HEK293 (cell line): ENCODE measurements around the gene IRX6.

Experiments used
- GLIS1 ChIP-seq: fragments of 450-650 bp; formaldehyde crosslinking; IDR thresholded peaks from 2 replicates; pipeline ENCODE4 v1.5.1; 2016; ENCODE audit warnings: missing biosample characterization, missing genetic modification characterization
- HOXA7 ChIP-seq: sonication (generic); formaldehyde crosslinking; IDR thresholded peaks from 2 replicates; pipeline ENCODE4 v1.8.1; 2022; ENCODE audit warnings: missing genetic modification reagents, borderline replicate concordance
- IKZF3 ChIP-seq: fragments of 450-650 bp; IDR thresholded peaks from 2 replicates; pipeline ENCODE4 v1.5.0; 2018; ENCODE audit warnings: missing biosample characterization, mild to moderate bottlenecking, missing genetic modification characterization, moderate library complexity
- KLF16 ChIP-seq: fragments of 450-650 bp; formaldehyde crosslinking; IDR thresholded peaks from 2 replicates; pipeline ENCODE4 v1.5.1; 2017; ENCODE audit warnings: missing biosample characterization, missing genetic modification characterization
- MYNN ChIP-seq: fragments of 450-650 bp; formaldehyde crosslinking; IDR thresholded peaks from 2 replicates; pipeline ENCODE4 v1.5.1; 2016; ENCODE audit warnings: missing biosample characterization, missing genetic modification characterization, borderline replicate concordance
- ZBTB8A ChIP-seq: fragments of 450-650 bp; formaldehyde crosslinking; IDR thresholded peaks from 2 replicates; pipeline ENCODE4 v1.5.1; 2016; ENCODE audit warnings: missing biosample characterization, missing genetic modification characterization
- ZFP41 ChIP-seq: fragments of 450-650 bp; formaldehyde crosslinking; IDR thresholded peaks from 2 replicates; pipeline ENCODE4 v1.5.1; 2016; ENCODE audit warnings: missing biosample characterization, missing genetic modification characterization, borderline replicate concordance
- ZNF2 ChIP-seq: fragments of 450-650 bp; formaldehyde crosslinking; IDR thresholded peaks from 2 replicates; pipeline ENCODE4 v1.5.1; 2016; ENCODE audit warnings: missing biosample characterization, missing genetic modification characterization
- ZNF248 ChIP-seq: fragments of 450-650 bp; formaldehyde crosslinking; IDR thresholded peaks from 2 replicates; pipeline ENCODE4 v1.5.1; 2017; ENCODE audit warnings: missing biosample characterization, missing genetic modification characterization
- ZNF335 ChIP-seq: fragments of 450-650 bp; formaldehyde crosslinking; conservative IDR thresholded peaks from 2 replicates; pipeline ENCODE4 v1.5.1; 2016; ENCODE audit warnings: missing biosample characterization, missing genetic modification characterization
- ZNF530 ChIP-seq: fragments of 450-650 bp; formaldehyde crosslinking; IDR thresholded peaks from 2 replicates; pipeline ENCODE4 v1.5.1; 2016; ENCODE audit warnings: low read depth, missing biosample characterization, missing genetic modification characterization
- ZNF560 ChIP-seq: fragments of 450-650 bp; formaldehyde crosslinking; IDR thresholded peaks from 2 replicates; pipeline ENCODE4 v1.5.1; 2017; ENCODE audit warnings: missing biosample characterization, missing genetic modification characterization, borderline replicate concordance
- ZNF610 ChIP-seq: fragments of 450-650 bp; formaldehyde crosslinking; IDR thresholded peaks from 2 replicates; pipeline ENCODE4 v1.5.1; 2016; ENCODE audit warnings: missing biosample characterization, missing genetic modification characterization, borderline replicate concordance
- ZNF658 ChIP-seq: fragments of 450-650 bp; formaldehyde crosslinking; IDR thresholded peaks from 2 replicates; pipeline ENCODE4; 2016; ENCODE audit warnings: missing biosample characterization, missing genetic modification characterization
- ZNF76 ChIP-seq: fragments of 450-650 bp; formaldehyde crosslinking; IDR thresholded peaks from 2 replicates; pipeline ENCODE4; 2016; ENCODE audit warnings: low read depth, missing biosample characterization, missing genetic modification characterization, borderline replicate concordance
- ZNF777 ChIP-seq: fragments of 450-650 bp; formaldehyde crosslinking; IDR thresholded peaks from 2 replicates; pipeline ENCODE4 v1.5.1; 2017; ENCODE audit warnings: missing biosample characterization, missing genetic modification characterization, borderline replicate concordance
- ZNF830 ChIP-seq: fragments of 450-650 bp; IDR thresholded peaks from 2 replicates; pipeline ENCODE4 v1.5.0; 2018; ENCODE audit warnings: missing biosample characterization, missing genetic modification characterization, low read depth, mild to moderate bottlenecking, moderate library complexity
- TF ChIP-seq, protein P1 (sequence below): fragments of 450-650 bp; formaldehyde crosslinking; IDR thresholded peaks from 2 replicates; pipeline ENCODE4 v1.5.1; 2016; ENCODE audit warnings: missing biosample characterization, missing genetic modification characterization
- TF ChIP-seq, protein P2 (sequence below): fragments of 450-650 bp; formaldehyde crosslinking; IDR thresholded peaks from 2 replicates; pipeline ENCODE4 v1.5.1; 2016; ENCODE audit warnings: missing biosample characterization, missing genetic modification characterization
- TF ChIP-seq, protein P3 (sequence below): fragments of 450-650 bp; formaldehyde crosslinking; IDR thresholded peaks from 2 replicates; pipeline ENCODE4 v1.5.1; 2016; ENCODE audit warnings: missing biosample characterization, missing genetic modification characterization, low read depth
- TF ChIP-seq, protein P4 (sequence below): fragments of 450-650 bp; formaldehyde crosslinking; IDR thresholded peaks from 2 replicates; pipeline ENCODE4 v1.5.1; 2017; ENCODE audit warnings: missing biosample characterization, missing genetic modification characterization
- TF ChIP-seq, protein P5 (sequence below): fragments of 450-650 bp; formaldehyde crosslinking; IDR thresholded peaks from 2 replicates; pipeline ENCODE4 v1.5.1; 2016; ENCODE audit warnings: missing biosample characterization, missing genetic modification characterization
- TF ChIP-seq, protein P6 (sequence below): fragments of 450-650 bp; formaldehyde crosslinking; IDR thresholded peaks from 2 replicates; pipeline ENCODE4 v1.5.1; 2017; ENCODE audit warnings: missing biosample characterization, missing genetic modification characterization
- TF ChIP-seq, protein P7 (sequence below): fragments of 450-650 bp; formaldehyde crosslinking; IDR thresholded peaks from 2 replicates; pipeline ENCODE4 v1.5.1; 2016; ENCODE audit warnings: missing biosample characterization, missing genetic modification characterization, borderline replicate concordance
- TF ChIP-seq, protein P8 (sequence below): fragments of 450-650 bp; formaldehyde crosslinking; IDR thresholded peaks from 2 replicates; pipeline ENCODE4 v1.5.1; 2016; ENCODE audit warnings: missing biosample characterization, missing genetic modification characterization

Gene IRX6

DNA sequence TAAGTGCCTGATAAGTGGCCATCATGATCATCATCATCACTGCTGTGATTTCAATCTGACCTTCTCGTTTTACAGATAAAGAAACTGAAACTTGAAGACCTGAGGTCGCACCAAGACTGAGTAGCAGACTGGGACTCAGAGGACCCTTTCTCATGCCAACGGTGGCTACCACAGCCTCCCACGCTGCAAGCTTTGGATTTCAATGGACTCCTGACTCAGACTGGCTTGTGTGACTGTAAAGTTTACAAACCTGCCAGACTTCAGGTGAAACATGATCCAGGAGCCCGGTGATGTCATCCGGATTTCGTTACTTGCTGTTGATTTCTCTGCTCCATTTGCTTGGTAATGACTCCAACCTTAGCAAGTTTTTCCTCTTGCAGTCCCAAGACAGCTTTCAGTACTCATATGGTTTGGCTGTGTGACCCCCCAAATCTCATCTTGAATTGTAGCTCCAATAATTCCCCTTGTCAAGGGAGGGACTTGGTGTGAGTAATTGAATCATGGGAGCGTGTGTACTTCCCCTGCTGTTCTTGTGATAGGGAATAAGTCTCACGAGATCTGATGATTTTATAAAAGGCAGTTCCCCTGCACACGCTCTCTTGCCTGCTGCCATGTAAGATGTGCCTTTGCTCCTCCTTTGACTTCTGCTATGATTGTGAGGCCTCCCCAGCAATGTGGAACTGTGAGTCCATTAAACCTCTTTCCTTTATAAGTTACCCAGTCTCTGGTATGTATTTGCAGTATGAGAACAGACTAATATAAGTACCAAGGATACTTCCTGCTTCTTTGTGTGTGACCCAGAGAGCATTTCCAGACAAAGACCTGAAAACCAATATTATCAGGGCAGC lies 26.7 kb upstream of the IRX6 start (continued):
- TF ChIP-seq, protein P1, sequence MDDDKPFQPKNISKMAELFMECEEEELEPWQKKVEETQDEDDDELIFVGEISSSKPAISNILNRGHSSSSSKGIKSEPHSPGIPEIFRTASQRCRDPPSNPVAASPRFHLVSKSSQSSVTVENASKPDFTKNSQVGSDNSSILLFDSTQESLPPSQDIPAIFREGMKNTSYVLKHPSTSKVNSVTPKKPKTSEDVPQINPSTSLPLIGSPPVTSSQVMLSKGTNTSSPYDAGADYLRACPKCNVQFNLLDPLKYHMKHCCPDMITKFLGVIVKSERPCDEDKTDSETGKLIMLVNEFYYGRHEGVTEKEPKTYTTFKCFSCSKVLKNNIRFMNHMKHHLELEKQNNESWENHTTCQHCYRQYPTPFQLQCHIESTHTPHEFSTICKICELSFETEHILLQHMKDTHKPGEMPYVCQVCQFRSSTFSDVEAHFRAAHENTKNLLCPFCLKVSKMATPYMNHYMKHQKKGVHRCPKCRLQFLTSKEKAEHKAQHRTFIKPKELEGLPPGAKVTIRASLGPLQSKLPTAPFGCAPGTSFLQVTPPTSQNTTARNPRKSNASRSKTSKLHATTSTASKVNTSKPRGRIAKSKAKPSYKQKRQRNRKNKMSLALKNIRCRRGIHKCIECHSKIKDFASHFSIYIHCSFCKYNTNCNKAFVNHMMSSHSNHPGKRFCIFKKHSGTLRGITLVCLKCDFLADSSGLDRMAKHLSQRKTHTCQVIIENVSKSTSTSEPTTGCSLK = no peak
- TF ChIP-seq, protein P2, sequence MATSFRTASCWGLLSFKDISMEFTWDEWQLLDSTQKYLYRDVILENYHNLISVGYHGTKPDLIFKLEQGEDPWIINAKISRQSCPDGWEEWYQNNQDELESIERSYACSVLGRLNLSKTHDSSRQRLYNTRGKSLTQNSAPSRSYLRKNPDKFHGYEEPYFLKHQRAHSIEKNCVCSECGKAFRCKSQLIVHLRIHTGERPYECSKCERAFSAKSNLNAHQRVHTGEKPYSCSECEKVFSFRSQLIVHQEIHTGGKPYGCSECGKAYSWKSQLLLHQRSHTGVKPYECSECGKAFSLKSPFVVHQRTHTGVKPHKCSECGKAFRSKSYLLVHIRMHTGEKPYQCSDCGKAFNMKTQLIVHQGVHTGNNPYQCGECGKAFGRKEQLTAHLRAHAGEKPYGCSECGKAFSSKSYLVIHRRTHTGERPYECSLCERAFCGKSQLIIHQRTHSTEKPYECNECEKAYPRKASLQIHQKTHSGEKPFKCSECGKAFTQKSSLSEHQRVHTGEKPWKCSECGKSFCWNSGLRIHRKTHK (tag by site-specific recombination) = no peak
- peak; percentile 59 for TF ChIP-seq ZNF335 (tag by site-specific recombination)
- no peak for TF ChIP-seq ZNF76 (tag by site-specific recombination)
- no peak for TF ChIP-seq ZNF777 (tag by site-specific recombination)
- no peak for TF ChIP-seq ZNF2
- TF ChIP-seq HOXA7 (CRISPR knock-in tag) = no peak
- no peak for TF ChIP-seq ZNF830 (tag by site-specific recombination)
- TF ChIP-seq, protein P3, sequence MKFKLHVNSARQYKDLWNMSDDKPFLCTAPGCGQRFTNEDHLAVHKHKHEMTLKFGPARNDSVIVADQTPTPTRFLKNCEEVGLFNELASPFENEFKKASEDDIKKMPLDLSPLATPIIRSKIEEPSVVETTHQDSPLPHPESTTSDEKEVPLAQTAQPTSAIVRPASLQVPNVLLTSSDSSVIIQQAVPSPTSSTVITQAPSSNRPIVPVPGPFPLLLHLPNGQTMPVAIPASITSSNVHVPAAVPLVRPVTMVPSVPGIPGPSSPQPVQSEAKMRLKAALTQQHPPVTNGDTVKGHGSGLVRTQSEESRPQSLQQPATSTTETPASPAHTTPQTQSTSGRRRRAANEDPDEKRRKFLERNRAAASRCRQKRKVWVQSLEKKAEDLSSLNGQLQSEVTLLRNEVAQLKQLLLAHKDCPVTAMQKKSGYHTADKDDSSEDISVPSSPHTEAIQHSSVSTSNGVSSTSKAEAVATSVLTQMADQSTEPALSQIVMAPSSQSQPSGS = peak; percentile 90
- TF ChIP-seq ZBTB8A (tag by site-specific recombination) = no peak
- TF ChIP-seq IKZF3 (tag by site-specific recombination) = no peak
- TF ChIP-seq, protein P4, sequence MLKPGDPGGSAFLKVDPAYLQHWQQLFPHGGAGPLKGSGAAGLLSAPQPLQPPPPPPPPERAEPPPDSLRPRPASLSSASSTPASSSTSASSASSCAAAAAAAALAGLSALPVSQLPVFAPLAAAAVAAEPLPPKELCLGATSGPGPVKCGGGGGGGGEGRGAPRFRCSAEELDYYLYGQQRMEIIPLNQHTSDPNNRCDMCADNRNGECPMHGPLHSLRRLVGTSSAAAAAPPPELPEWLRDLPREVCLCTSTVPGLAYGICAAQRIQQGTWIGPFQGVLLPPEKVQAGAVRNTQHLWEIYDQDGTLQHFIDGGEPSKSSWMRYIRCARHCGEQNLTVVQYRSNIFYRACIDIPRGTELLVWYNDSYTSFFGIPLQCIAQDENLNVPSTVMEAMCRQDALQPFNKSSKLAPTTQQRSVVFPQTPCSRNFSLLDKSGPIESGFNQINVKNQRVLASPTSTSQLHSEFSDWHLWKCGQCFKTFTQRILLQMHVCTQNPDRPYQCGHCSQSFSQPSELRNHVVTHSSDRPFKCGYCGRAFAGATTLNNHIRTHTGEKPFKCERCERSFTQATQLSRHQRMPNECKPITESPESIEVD (tag by site-specific recombination) = no peak
- no peak for TF ChIP-seq ZNF530 (tag by site-specific recombination)
- TF ChIP-seq MYNN (tag by site-specific recombination) = no peak
- TF ChIP-seq, protein P5, sequence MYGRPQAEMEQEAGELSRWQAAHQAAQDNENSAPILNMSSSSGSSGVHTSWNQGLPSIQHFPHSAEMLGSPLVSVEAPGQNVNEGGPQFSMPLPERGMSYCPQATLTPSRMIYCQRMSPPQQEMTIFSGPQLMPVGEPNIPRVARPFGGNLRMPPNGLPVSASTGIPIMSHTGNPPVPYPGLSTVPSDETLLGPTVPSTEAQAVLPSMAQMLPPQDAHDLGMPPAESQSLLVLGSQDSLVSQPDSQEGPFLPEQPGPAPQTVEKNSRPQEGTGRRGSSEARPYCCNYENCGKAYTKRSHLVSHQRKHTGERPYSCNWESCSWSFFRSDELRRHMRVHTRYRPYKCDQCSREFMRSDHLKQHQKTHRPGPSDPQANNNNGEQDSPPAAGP (tag by site-specific recombination) = no peak
- TF ChIP-seq, protein P6, sequence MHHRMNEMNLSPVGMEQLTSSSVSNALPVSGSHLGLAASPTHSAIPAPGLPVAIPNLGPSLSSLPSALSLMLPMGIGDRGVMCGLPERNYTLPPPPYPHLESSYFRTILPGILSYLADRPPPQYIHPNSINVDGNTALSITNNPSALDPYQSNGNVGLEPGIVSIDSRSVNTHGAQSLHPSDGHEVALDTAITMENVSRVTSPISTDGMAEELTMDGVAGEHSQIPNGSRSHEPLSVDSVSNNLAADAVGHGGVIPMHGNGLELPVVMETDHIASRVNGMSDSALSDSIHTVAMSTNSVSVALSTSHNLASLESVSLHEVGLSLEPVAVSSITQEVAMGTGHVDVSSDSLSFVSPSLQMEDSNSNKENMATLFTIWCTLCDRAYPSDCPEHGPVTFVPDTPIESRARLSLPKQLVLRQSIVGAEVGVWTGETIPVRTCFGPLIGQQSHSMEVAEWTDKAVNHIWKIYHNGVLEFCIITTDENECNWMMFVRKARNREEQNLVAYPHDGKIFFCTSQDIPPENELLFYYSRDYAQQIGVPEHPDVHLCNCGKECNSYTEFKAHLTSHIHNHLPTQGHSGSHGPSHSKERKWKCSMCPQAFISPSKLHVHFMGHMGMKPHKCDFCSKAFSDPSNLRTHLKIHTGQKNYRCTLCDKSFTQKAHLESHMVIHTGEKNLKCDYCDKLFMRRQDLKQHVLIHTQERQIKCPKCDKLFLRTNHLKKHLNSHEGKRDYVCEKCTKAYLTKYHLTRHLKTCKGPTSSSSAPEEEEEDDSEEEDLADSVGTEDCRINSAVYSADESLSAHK (tag by site-specific recombination) = no peak; the same call in 1 of the 2 replicates
- TF ChIP-seq, protein P7, sequence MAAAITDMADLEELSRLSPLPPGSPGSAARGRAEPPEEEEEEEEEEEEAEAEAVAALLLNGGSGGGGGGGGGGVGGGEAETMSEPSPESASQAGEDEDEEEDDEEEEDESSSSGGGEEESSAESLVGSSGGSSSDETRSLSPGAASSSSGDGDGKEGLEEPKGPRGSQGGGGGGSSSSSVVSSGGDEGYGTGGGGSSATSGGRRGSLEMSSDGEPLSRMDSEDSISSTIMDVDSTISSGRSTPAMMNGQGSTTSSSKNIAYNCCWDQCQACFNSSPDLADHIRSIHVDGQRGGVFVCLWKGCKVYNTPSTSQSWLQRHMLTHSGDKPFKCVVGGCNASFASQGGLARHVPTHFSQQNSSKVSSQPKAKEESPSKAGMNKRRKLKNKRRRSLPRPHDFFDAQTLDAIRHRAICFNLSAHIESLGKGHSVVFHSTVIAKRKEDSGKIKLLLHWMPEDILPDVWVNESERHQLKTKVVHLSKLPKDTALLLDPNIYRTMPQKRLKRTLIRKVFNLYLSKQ (tag by site-specific recombination) = no peak
- no peak for TF ChIP-seq ZNF248
- TF ChIP-seq GLIS1 (tag by site-specific recombination) = peak; percentile 21; the same call in 1 of the 2 replicates
- TF ChIP-seq KLF16 (tag by site-specific recombination) = no peak
- TF ChIP-seq ZFP41 (tag by site-specific recombination) = no peak
- TF ChIP-seq, protein P8, sequence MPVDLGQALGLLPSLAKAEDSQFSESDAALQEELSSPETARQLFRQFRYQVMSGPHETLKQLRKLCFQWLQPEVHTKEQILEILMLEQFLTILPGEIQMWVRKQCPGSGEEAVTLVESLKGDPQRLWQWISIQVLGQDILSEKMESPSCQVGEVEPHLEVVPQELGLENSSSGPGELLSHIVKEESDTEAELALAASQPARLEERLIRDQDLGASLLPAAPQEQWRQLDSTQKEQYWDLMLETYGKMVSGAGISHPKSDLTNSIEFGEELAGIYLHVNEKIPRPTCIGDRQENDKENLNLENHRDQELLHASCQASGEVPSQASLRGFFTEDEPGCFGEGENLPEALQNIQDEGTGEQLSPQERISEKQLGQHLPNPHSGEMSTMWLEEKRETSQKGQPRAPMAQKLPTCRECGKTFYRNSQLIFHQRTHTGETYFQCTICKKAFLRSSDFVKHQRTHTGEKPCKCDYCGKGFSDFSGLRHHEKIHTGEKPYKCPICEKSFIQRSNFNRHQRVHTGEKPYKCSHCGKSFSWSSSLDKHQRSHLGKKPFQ (tag by site-specific recombination) = no peak
- TF ChIP-seq ZNF658 (tag by site-specific recombination) = no peak
- TF ChIP-seq ZNF610 = no peak
- TF ChIP-seq ZNF560 (tag by site-specific recombination) = no peak
